Effector memory CD8-positive, alpha-beta T cell (primary cell): ENCODE results near the gene TMED6.

Source experiments
- ATAC-seq: fragments of 150-1000 bp; cut with Tn5 transposase; replicated peaks from 2 replicates; pipeline ENCODE4 v1.10.0; 2021; ENCODE audit warnings: mild to moderate bottlenecking, moderate library complexity
- DNase-seq, 3 experiments: peaks; one replicate each; pipeline ENCODE4 v3.0.0; 2021
- H3K27ac Mint-ChIP-seq, 2 donors: one replicate each; pipeline ENCODE4 v1.8.0; 2022; ENCODE audit warnings: mild to moderate bottlenecking in 2 of 2, mixed read lengths in 2 of 2, moderate library complexity in 2 of 2
- H3K27me3 Mint-ChIP-seq, 2 donors: one replicate each; pipeline ENCODE4 v1.8.0; 2022; ENCODE audit warnings: mixed read lengths in 2 of 2
- H3K36me3 Mint-ChIP-seq: one replicate; pipeline ENCODE4 v1.8.0; 2022; ENCODE audit warnings: mild to moderate bottlenecking, moderate library complexity, mixed read lengths; ENCODE audit not compliant: insufficient read depth
- H3K4me1 Mint-ChIP-seq, 2 donors: one replicate each; pipeline ENCODE4 v1.8.0; 2022; ENCODE audit warnings: low read depth in 2 of 2, mixed read lengths in 2 of 2
- H3K4me3 Mint-ChIP-seq, 2 donors: one replicate each; pipeline ENCODE4 v1.8.0; 2022; ENCODE audit warnings: mild to moderate bottlenecking in 2 of 2, mixed read lengths in 2 of 2, moderate library complexity in 2 of 2
- H3K9me3 Mint-ChIP-seq, 2 donors: one replicate each; pipeline ENCODE4 v1.8.0; 2022; ENCODE audit warnings: mixed read lengths in 2 of 2

Gene TMED6

GRCh38 chr16:69315486-69316311 is 35.9 kb downstream of the TMED6 start:
- Mint-ChIP-seq H3K4me1 (peaks cover 20 to 24% of the 10 kb centered on the region in 2 donors), H3K9me3 (no peaks in the 10 kb centered on the region), H3K36me3 (peaks cover 56% of the 10 kb centered on the region), H3K27ac (peak overlapping the region in 1 of 2 donors; percentile 78), H3K27me3 (no peaks in the 10 kb centered on the region), H3K4me3 (no peak overlapping the region)
- no peak for DNase-seq
- no peak for ATAC-seq

DNA sequence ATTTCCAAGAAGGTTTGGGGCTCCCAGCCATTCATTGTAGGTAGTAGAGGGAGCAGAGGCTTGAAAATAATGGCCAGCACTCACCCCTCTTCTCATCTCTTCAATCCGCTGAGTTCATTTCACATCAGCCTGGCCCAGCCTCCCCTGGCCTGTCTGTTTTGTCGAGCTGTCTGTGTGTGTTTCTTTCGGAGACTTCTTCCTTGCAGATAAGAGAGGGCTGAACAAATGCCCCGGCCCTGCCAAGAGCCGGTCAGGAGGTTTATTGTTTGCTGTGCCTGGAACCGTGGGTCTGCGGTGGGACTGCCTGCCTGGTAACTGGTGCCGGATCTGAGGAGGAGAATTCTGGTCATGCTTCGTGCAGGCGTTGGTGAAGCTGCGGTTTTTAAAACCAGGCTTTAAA is 37.1 kb downstream of the TMED6 start:
- Mint-ChIP-seq H3K9me3 (no peaks in the 10 kb centered on the region), H3K27me3 (no peaks in the 10 kb centered on the region), H3K27ac (no peak overlapping the region), H3K36me3 (peaks cover 55% of the 10 kb centered on the region), H3K4me1 (peaks cover 25% of the 10 kb centered on the region in 2 donors), H3K4me3 (no peak overlapping the region)
- ATAC-seq (no peak), DNase-seq (no peak)

DNA sequence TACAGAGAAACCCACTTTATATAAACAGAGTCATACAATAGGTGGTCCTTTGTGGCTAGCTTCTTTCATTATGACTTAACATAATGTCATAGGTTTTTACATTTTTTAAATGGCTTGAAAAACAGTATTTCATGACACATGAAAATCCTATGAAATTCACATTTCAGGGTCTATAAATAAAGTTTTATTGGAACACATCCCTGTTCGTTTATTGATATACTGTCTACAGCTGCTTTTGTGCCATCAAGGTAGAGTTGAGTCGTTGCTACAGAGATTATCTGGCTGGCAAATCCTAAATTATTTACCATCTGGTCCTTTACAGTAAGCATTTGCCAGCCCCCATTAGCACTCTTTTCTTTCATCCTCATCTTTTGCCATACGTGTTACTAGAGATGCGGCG is 38.1 kb downstream of the TMED6 start:
- peaks cover 23 to 25% of the 10 kb centered on the region in 2 donors for H3K4me1 Mint-ChIP-seq
- DNase-seq (no peak), ATAC-seq (no peak)
- no peaks in the 10 kb centered on the region for H3K27me3 Mint-ChIP-seq
- peak overlapping the region in 1 of 2 donors; percentile 91 for H3K27ac Mint-ChIP-seq
- H3K9me3 Mint-ChIP-seq: no peaks in the 10 kb centered on the region
- peak overlapping the region; percentile 47 to 97 for H3K4me3 Mint-ChIP-seq
- H3K36me3 Mint-ChIP-seq: peaks cover 52% of the 10 kb centered on the region

GRCh38 chr16:69311533-69312387 is 39.8 kb downstream of the TMED6 start:
- no peaks in the 10 kb centered on the region for H3K9me3 Mint-ChIP-seq
- peak; percentile 46 for ATAC-seq
- peak overlapping the region; percentile 92 to 97 for H3K4me3 Mint-ChIP-seq
- peak overlapping the region; percentile 89 to 91 for H3K27ac Mint-ChIP-seq
- H3K36me3 Mint-ChIP-seq: peaks cover 39% of the 10 kb centered on the region
- H3K4me1 Mint-ChIP-seq: peaks cover 23 to 25% of the 10 kb centered on the region in 2 donors
- H3K27me3 Mint-ChIP-seq: no peaks in the 10 kb centered on the region
- peak in 2 of 3 experiments; percentile 23 to 29 for DNase-seq

- H3K27ac Mint-ChIP-seq: peak within 1 kb of the TSS; percentile 89 to 91
- no peaks in the 10 kb centered on the region for H3K27me3 Mint-ChIP-seq
- DNase-seq (peak; percentile 98 to 99 (median 99)), ATAC-seq (peak; percentile 96)
- H3K4me3 Mint-ChIP-seq: peak within 1 kb of the TSS; percentile 92 to 97
- no peaks in the 10 kb centered on the region for H3K9me3 Mint-ChIP-seq
- H3K4me1 Mint-ChIP-seq: peaks cover 21 to 25% of the 10 kb centered on the region in 2 donors
- peaks cover 34% of the 10 kb centered on the region for H3K36me3 Mint-ChIP-seq
Observed at GRCh38 chr16:69310653-69311532, 40.7 kb downstream of the TMED6 start, which contains the start of gene VPS4A. Gene VPS4A, plus strand, starts transcription at chr16:69311350. Its CDS starts 162 bp downstream, at chr16:69311512.

GRCh38 chr16:69309316-69309715 is 42.3 kb downstream of the TMED6 start:
- no peaks in the 10 kb centered on the region for H3K9me3 Mint-ChIP-seq
- peaks cover 22% of the 10 kb centered on the region for H3K36me3 Mint-ChIP-seq
- peak overlapping the region; percentile 13 to 62 for H3K4me3 Mint-ChIP-seq
- no peaks in the 10 kb centered on the region for H3K27me3 Mint-ChIP-seq
- ATAC-seq: no peak
- DNase-seq: no peak
- H3K4me1 Mint-ChIP-seq: peaks cover 18 to 25% of the 10 kb centered on the region in 2 donors
- H3K27ac Mint-ChIP-seq: peak overlapping the region in 1 of 2 donors; percentile 4

DNA sequence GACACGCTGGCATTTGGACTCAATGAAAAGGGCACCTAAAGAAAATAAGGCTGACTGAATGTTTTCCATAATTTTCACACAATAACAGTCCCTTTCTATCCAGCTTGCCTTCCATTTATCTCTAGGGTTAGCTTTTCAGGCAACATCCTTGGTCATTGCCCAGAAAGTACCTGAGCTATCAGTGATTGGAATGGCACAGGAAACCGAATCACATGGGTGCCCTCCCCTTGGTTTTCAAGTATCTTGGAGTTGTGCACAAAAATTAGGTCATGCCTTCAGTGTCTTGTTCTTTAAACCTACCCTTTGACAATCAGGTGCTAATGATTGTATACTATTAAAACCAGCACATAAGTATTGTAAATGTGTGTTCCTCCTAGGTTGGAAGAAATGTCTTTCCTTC is 43.7 kb downstream of the TMED6 start:
- no peak overlapping the region for H3K4me3 Mint-ChIP-seq
- peaks cover 13% of the 10 kb centered on the region for H3K36me3 Mint-ChIP-seq
- no peaks in the 10 kb centered on the region for H3K27me3 Mint-ChIP-seq
- H3K9me3 Mint-ChIP-seq: no peaks in the 10 kb centered on the region
- no peak for ATAC-seq
- no peak overlapping the region for H3K27ac Mint-ChIP-seq
- no peak for DNase-seq
- H3K4me1 Mint-ChIP-seq: peaks cover 11 to 13% of the 10 kb centered on the region in 2 donors

- Mint-ChIP-seq H3K36me3 (peaks cover 12% of the 10 kb centered on the region), H3K9me3 (no peaks in the 10 kb centered on the region), H3K27me3 (no peaks in the 10 kb centered on the region), H3K27ac (no peak overlapping the region), H3K4me3 (no peak overlapping the region), H3K4me1 (peaks cover 8 to 11% of the 10 kb centered on the region in 2 donors)
- ATAC-seq: no peak
- no peak for DNase-seq
Observed at GRCh38 chr16:69307091-69307490, 44.5 kb downstream of the TMED6 start.

DNA sequence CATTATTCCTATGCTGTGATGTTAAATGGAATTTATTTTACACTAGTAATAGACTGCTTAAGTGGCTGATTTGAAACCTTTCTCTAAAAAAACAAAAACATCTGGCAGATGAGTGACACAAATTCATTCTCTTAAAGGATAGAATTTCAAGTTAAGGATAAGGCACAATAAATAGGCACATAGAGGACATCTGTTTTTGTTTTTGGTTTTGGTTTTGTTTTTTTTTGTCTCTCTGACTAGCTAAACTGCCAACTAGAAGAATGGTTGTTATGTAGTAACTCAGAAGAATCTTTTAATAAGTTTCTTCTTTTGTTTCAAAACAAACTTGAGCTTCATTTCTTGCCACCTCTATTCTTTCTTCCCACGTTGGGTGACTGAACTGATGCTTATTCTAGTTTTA is 45.6 kb downstream of the TMED6 start:
- Mint-ChIP-seq H3K9me3 (no peaks in the 10 kb centered on the region), H3K4me3 (no peak overlapping the region), H3K27me3 (no peaks in the 10 kb centered on the region), H3K27ac (no peak overlapping the region), H3K4me1 (peaks cover 4 to 6% of the 10 kb centered on the region in 2 donors), H3K36me3 (peaks cover 15% of the 10 kb centered on the region)
- ATAC-seq (no peak), DNase-seq (no peak)

GRCh38 chr16:69302301-69302700 is 49.3 kb downstream of the TMED6 start:
- H3K27me3 Mint-ChIP-seq: no peaks in the 10 kb centered on the region
- ATAC-seq: no peak
- H3K36me3 Mint-ChIP-seq: peaks cover 27% of the 10 kb centered on the region
- H3K4me3 Mint-ChIP-seq: no peak overlapping the region
- H3K27ac Mint-ChIP-seq: no peak overlapping the region
- DNase-seq: no peak
- no peaks in the 10 kb centered on the region for H3K4me1 Mint-ChIP-seq
- H3K9me3 Mint-ChIP-seq: no peaks in the 10 kb centered on the region

- H3K27me3 Mint-ChIP-seq: no peaks in the 10 kb centered on the region
- H3K27ac Mint-ChIP-seq: no peak overlapping the region
- ATAC-seq: no peak
- H3K4me3 Mint-ChIP-seq: no peak overlapping the region
- no peaks in the 10 kb centered on the region for H3K9me3 Mint-ChIP-seq
- no peak for DNase-seq
- H3K4me1 Mint-ChIP-seq: no peaks in the 10 kb centered on the region
- H3K36me3 Mint-ChIP-seq: peaks cover 27% of the 10 kb centered on the region
Observed at GRCh38 chr16:69301861-69302260, 49.7 kb downstream of the TMED6 start.

DNA sequence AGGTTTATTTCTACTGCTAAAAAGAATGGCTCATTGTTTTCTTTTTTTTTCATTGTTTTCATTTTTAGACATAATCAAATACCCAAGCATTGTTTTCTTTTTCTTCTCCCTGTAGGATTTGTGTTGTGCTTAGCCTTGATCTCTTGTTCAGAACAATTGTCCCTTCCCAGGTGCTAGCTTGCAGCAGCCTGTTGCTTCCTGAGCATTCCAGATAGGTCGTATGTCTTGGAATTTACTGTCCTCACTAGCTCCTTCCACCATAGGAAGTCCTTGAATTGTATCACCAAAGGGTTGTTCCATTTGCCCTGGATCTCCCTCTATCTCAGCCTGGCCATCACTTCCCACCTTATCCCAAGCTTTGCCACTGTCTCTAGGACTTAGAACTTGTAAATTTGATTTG is 50.4 kb downstream of the TMED6 start:
- ATAC-seq (no peak), DNase-seq (no peak)
- Mint-ChIP-seq H3K4me3 (no peak overlapping the region), H3K9me3 (no peaks in the 10 kb centered on the region), H3K4me1 (no peaks in the 10 kb centered on the region), H3K36me3 (peaks cover 27% of the 10 kb centered on the region), H3K27me3 (no peaks in the 10 kb centered on the region), H3K27ac (peak overlapping the region in 1 of 2 donors; percentile 38)

- no peak overlapping the region for H3K4me3 Mint-ChIP-seq
- H3K9me3 Mint-ChIP-seq: no peaks in the 10 kb centered on the region
- DNase-seq (no peak), ATAC-seq (no peak)
- no peaks in the 10 kb centered on the region for H3K27me3 Mint-ChIP-seq
- peak overlapping the region in 1 of 2 donors; percentile 49 for H3K27ac Mint-ChIP-seq
- peaks cover 30% of the 10 kb centered on the region for H3K36me3 Mint-ChIP-seq
- no peaks in the 10 kb centered on the region for H3K4me1 Mint-ChIP-seq
Observed at GRCh38 chr16:69298261-69298660, 53.3 kb downstream of the TMED6 start.
